Endothelial cell (in vitro differentiated cells): ENCODE data around the gene TRAF3. TPM values are rescaled to one million over a fixed set of nuclear protein-coding genes. Genes with fewer than 3 reads are reported as not detected.

Experiments used
- DNase-seq: peaks from one replicate; pipeline ENCODE4 v3.0.0; 2021; ENCODE audit warnings: low spot score
- H3K27ac Mint-ChIP-seq: one replicate; pipeline ENCODE4 v1.8.0; 2021; ENCODE audit warnings: mixed read lengths, inconsistent platforms; ENCODE audit not compliant: unreplicated experiment
- H3K27me3 Mint-ChIP-seq: one replicate; pipeline ENCODE4 v1.8.0; 2021; ENCODE audit warnings: mild to moderate bottlenecking, moderate library complexity, mixed read lengths, inconsistent platforms; ENCODE audit not compliant: unreplicated experiment
- H3K36me3 Mint-ChIP-seq: one replicate; pipeline ENCODE4 v1.8.0; 2021; ENCODE audit warnings: mild to moderate bottlenecking, low read depth, mixed read lengths, inconsistent platforms; ENCODE audit not compliant: unreplicated experiment
- H3K4me1 Mint-ChIP-seq: one replicate; pipeline ENCODE4 v1.8.0; 2021; ENCODE audit warnings: mild to moderate bottlenecking, mixed read lengths, inconsistent platforms; ENCODE audit not compliant: unreplicated experiment
- H3K4me3 Mint-ChIP-seq: one replicate; pipeline ENCODE4 v1.8.0; 2021; ENCODE audit warnings: mild to moderate bottlenecking, mixed read lengths, inconsistent platforms; ENCODE audit not compliant: unreplicated experiment
- H3K9me3 Mint-ChIP-seq: one replicate; pipeline ENCODE4 v1.8.0; 2021; ENCODE audit warnings: mixed read lengths, inconsistent platforms; ENCODE audit not compliant: unreplicated experiment
- CTCF ChIP-seq: fragments of 200-600 bp; sonication (generic); IDR thresholded peaks from one replicate; pipeline ENCODE4 v1.5.0; 2021; ENCODE audit warnings: antibody characterized with exemption; ENCODE audit not compliant: unreplicated experiment
- total RNA-seq: library from RNA; stranded (reverse); fragmentation: NEBNext Ultra II Directional; extraction: Animal tissue kit (Norgen Biotek cat#: 25700); gene quantifications from one replicate; pipeline ENCODE4 v1.2.1, GENCODE V29; 2021; ENCODE audit not compliant: unreplicated experiment

Gene TRAF3
- total RNA-seq, 1 donor from 2014 or later, result 9.7 TPM

- H3K4me3 Mint-ChIP-seq, result peak overlapping the region; percentile 3
- no peak overlapping the region for H3K27ac Mint-ChIP-seq
- no peak for TF ChIP-seq CTCF
These were observed 166.2 kb downstream of the TRAF3 start for GRCh38 chr14:102943454-102943853.

GRCh38 chr14:102943979-102944378 lies 166.7 kb downstream of the TRAF3 start:
- no peak for DNase-seq
- H3K27me3 Mint-ChIP-seq, result peaks cover 21% of the 10 kb centered on the region
- H3K36me3 Mint-ChIP-seq, result peaks cover 63% of the 10 kb centered on the region
- TF ChIP-seq CTCF, result no peak
- H3K27ac Mint-ChIP-seq, result no peak overlapping the region
- H3K9me3 Mint-ChIP-seq, result no peaks in the 10 kb centered on the region
- no peaks in the 10 kb centered on the region for H3K4me1 Mint-ChIP-seq
- H3K4me3 Mint-ChIP-seq, result no peak overlapping the region

More at GRCh38 chr14:102943454-102943853, 166.2 kb downstream of the TRAF3 start:
- Mint-ChIP-seq H3K9me3 (no peaks in the 10 kb centered on the region), H3K27me3 (peaks cover 21% of the 10 kb centered on the region), H3K36me3 (peaks cover 60% of the 10 kb centered on the region), H3K4me1 (no peaks in the 10 kb centered on the region)
- no peak for DNase-seq

- H3K4me1 Mint-ChIP-seq, result no peaks in the 10 kb centered on the region
- no peaks in the 10 kb centered on the region for H3K9me3 Mint-ChIP-seq
- no peak overlapping the region for H3K27ac Mint-ChIP-seq
- DNase-seq, result no peak
- H3K4me3 Mint-ChIP-seq, result no peak overlapping the region
- no peak for TF ChIP-seq CTCF
- peaks cover 64% of the 10 kb centered on the region for H3K36me3 Mint-ChIP-seq
- peaks cover 21% of the 10 kb centered on the region for H3K27me3 Mint-ChIP-seq
These were observed 167.4 kb downstream of the TRAF3 start for GRCh38 chr14:102944448-102945330.

- Mint-ChIP-seq H3K4me1 (no peaks in the 10 kb centered on the region), H3K4me3 (peak overlapping the region; percentile 18), H3K27ac (no peak overlapping the region), H3K9me3 (no peaks in the 10 kb centered on the region), H3K27me3 (peaks cover 23% of the 10 kb centered on the region), H3K36me3 (peaks cover 64% of the 10 kb centered on the region)
- no peak for DNase-seq
- TF ChIP-seq CTCF, result no peak
These were observed 168.3 kb downstream of the TRAF3 start for GRCh38 chr14:102945346-102946130.
